Bronchial epithelial cell (primary cell): ENCODE data around the gene KRTAP10-12. TPM values are rescaled to one million over a fixed set of nuclear protein-coding genes. Genes with fewer than 3 reads are reported as not detected.

Source experiments
- DNase-seq: peaks from one replicate; pipeline ENCODE4 v3.0.0-alpha.2; 2010; ENCODE audit warnings: low read depth
- FAIRE-seq: peaks from 2 replicates; lab custom pipeline; 2011; peaks lifted over from hg19 to GRCh38; lab: Jason Lieb, UNC
- H3K27me3 ChIP-seq: 2 replicates; pipeline ENCODE4 v1.5.1; 2011; ENCODE audit warnings: low read length; ENCODE audit not compliant: control insufficient read depth, insufficient read depth
- H3K36me3 ChIP-seq: 2 replicates; pipeline ENCODE4 v1.5.1; 2011; ENCODE audit warnings: low read length; ENCODE audit not compliant: control insufficient read depth, insufficient read depth
- H3K4me3 ChIP-seq: 2 replicates; pipeline ENCODE4 v1.5.1; 2011; ENCODE audit warnings: mild to moderate bottlenecking, low read depth, low read length, control low read depth
- CTCF ChIP-seq: IDR thresholded peaks from 2 replicates; pipeline ENCODE4 v1.5.1; 2011; ENCODE audit warnings: mild to moderate bottlenecking, moderate library complexity, low read length, control low read depth, inconsistent platforms; ENCODE audit not compliant: insufficient read depth, severe bottlenecking
- total RNA-seq: library from RNA; depleted of rRNA; stranded (reverse); fragments of >200 nt; gene quantifications from 2 replicates; pipeline ENCODE4 v1.2.1, GENCODE V29; 2014

The KRTAP10-12 gene
- total RNA-seq, 1 donor from 2014 or later: not detected

- no peak for FAIRE-seq
- no peak for DNase-seq
- peaks cover under 1% of the 10 kb centered on the region for H3K27me3 ChIP-seq
These were observed 26.5 kb downstream of the KRTAP10-12 start for GRCh38 chr21:44723177-44724131.

GRCh38 chr21:44724196-44724595 is 27.2 kb downstream of the KRTAP10-12 start:
- H3K36me3 ChIP-seq: no peaks in the 10 kb centered on the region
- no peak for FAIRE-seq
- H3K4me3 ChIP-seq: no peak overlapping the region
- TF ChIP-seq CTCF: no peak
- no peaks in the 10 kb centered on the region for H3K27me3 ChIP-seq
- no peak for DNase-seq

More at GRCh38 chr21:44723177-44724131, 26.5 kb downstream of the KRTAP10-12 start:
- no peak for TF ChIP-seq CTCF
- Histone ChIP-seq H3K36me3 (no peaks in the 10 kb centered on the region), H3K4me3 (no peak overlapping the region)

GRCh38 chr21:44724926-44725325 is 28.0 kb downstream of the KRTAP10-12 start:
- no peak for FAIRE-seq
- H3K4me3 ChIP-seq: no peak overlapping the region
- H3K27me3 ChIP-seq: no peaks in the 10 kb centered on the region
- DNase-seq: no peak
- no peak for TF ChIP-seq CTCF
- no peaks in the 10 kb centered on the region for H3K36me3 ChIP-seq

- no peak overlapping the region for H3K4me3 ChIP-seq
- FAIRE-seq (no peak), DNase-seq (no peak)
- TF ChIP-seq CTCF: no peak
- H3K36me3 ChIP-seq: no peaks in the 10 kb centered on the region
- H3K27me3 ChIP-seq: no peaks in the 10 kb centered on the region
These were observed 29.9 kb downstream of the KRTAP10-12 start for GRCh38 chr21:44726826-44727225.

GRCh38 chr21:44727321-44727720 is 30.3 kb downstream of the KRTAP10-12 start:
- TF ChIP-seq CTCF: no peak
- no peaks in the 10 kb centered on the region for H3K36me3 ChIP-seq
- no peak overlapping the region for H3K4me3 ChIP-seq
- H3K27me3 ChIP-seq: no peaks in the 10 kb centered on the region
- no peak for DNase-seq
- FAIRE-seq: no peak
